Limb (tissue), 2 donors: ENCODE results near the gene NELL1.

ENCODE experiments used
- DNase-seq, 2 donors: peaks; one replicate each; pipeline ENCODE4 v3.0.0-alpha.2; 2016; ENCODE audit errors: extremely low spot score in 2 of 2

The NELL1 gene

DNA sequence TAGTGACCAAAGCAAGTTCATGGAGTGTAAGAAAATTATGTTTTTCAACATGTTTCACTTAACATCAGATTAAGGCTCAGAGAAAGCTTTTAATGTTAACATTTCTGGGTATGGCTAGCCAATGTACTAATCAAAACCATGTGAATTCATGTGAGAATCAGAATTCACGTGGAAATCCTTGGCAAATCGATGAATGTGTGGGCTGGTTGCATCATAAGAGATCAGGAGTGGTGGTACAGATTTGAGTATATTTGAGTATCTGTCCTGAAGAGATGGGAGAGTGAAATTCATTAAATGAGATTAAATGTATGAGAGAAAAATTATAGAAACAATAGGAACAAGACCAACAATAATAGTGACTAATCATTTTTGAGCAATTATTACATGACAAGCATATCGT is 884.9 kb downstream of the NELL1 start:
- no peak for DNase-seq

DNA sequence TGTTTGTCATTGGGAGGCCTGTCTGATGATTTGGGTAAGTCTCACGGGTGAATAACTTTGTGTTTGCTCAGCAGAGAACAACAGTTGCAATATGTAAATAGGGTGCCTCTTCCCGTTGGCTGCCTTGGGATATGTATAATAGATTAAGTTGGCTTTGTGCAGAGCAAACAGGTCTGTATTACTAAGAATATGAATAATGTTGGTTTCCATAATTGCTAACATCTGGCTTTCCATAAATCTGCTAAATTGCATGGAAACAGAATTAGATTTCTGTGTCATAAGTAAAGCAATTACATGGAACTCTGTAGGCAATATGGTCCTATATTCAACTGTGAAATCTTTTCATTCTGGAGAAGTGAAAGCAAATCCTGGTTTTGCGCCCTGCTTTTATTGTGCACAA is 887.5 kb downstream of the NELL1 start:
- DNase-seq, result peak in 1 of 2 donors; percentile 31

DNA sequence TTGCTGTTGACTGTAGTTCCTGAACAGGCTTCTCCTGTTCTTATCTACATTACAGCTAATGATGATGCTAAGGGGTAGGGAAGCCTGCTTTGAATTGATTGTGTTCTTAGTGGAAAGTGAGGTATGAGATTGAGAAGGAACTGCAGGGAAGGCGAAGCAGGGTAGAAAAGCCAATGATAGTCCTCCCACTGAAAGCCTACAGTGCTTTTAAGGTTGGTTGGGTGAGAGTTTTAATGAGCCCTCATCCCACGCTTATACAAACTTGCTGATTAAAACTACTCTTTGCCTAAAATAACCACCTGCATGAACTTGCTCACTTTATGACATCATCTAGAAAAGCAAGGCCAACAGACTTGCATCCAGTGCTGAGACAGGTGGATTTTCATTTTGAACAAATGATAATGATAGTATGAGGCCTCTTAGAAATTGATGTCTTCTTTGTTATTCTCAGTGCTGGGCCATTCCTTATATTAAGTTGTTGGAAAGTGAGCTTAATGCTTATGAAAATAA is 891.1 kb downstream of the NELL1 start:
- DNase-seq, result no peak

DNA sequence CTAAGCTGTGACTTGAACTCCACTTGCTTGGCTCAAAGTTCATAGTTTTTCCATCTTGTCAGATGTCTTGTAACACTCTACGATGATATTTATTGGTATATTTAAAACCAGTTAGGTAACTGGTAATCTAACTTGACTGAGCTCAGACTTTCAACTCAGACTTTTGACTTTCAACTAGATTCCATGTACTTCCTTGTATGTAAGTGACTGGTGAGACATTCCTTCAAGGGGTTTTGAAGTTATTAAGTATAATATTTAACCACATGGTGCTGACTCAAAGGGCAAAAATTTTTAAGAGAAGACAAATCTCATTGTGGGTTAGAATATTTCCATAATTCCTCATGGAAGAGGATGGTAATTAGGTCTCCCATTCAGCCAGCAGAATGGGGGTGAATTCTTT is 892.2 kb downstream of the NELL1 start:
- DNase-seq, result no peak

DNA sequence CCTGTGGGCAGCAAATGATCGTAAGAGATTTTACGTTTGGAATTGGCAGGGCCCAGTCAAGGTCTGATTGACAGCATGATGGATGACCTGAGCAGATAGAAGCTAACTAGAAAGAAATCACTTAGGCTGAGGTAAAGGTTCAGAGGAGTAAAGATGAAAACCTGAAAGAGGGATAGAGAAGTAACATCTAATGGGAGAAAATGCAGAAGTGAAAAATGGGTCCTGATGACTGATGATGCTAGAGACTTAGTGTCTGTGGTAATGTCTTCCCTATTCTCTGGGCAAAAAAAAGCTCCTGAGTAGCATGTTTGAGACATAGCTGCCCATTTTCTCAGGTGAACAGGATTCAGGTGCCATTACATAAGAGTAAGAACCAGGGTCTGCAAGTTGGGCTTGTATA is 894.7 kb downstream of the NELL1 start:
- DNase-seq, result no peak

DNA sequence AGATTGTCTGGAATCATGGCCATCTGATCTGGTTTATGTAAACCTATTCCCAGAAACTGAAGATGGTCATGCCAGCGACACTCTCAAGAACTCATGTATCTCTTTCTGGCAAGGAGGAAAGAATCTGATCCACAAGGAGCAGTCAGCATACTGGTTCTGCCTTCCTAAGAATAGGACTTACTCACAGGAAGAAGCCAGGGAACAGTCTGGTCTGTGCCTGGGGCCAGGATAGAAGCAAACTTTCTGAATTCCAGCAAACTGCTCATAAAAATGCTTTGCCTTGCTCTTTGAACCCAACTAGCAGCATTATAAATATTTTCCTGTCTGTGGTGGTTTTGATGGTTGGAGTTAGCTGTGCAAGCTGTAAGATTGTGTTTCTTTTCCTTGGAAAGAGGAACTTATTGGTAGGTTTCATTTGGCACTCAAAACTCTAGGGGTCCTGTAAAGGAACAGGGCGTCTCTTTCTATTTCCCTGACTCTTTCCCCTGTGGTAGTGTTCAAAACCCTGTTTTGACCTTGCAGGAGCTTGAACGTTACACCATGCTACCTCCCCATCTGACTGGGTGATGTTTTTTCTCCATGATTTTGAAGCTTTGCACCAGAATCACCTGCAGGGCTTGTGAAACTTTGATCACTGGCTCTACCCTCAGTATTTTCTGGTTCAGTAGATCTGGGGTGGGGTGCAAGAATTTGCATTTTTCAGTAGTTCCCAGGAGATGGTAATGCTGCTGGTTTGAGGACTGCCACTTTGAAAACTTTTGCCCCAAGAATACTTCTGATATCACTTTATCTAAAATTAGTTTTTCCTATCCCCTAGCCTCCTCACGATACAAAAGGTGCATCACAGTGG is 895.7 kb downstream of the NELL1 start:
- DNase-seq, result no peak

DNA sequence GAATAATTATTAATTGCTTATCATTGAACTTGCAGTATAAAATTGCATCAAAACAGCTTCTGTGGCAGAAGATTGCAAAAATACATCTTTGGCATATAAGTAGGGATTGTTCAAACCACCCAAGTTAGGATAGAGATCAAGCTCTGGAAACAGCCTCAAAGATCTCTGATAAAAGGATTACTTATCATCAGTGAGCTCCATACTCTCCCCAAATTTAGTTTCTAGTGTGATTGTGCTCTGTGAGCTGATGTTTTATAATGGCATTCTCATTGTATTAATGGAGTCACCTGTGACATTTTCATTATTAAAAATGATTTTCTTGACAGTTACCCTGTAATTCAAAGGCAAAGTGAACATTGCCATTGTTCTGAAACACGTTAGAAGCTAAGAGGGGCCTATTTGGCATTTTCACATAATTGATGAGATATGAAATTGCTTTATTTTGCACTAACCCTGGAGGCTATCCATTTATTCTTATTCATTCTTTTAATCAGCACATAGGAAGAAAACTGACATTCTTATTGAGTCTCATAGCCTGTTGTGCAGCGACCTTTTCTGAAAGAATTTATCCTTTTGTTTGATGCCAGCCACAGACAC is 897.2 kb downstream of the NELL1 start:
- DNase-seq, result no peak

DNA sequence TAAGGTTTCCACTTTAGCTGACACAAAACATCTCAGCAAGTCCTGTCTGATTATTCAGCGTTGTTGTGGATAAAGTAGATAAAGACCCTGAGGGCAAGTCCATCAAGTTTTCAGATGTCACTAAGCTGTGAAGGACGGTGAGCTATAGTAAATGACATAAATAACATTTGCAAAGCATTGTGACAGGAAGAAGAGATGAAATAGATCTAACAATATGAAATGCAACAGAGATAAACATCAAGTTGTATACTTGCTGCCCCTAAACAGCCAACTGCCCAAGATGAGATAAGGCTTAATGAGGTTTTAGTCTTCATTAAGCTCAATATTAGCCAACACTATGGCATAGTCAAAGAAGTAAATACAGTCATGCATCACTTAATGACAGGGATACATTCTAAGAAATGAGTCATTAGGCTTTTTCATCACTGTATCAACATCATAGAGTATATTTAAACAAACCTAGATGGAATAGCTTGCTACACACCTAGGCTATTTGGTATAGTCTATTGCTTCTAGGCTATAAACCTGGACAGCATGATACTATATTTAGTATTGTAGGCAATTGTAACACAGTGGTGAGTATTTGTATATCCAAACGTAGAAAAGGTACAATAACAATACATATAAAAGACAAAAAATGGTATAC is 898.4 kb downstream of the NELL1 start:
- no peak for DNase-seq

DNA sequence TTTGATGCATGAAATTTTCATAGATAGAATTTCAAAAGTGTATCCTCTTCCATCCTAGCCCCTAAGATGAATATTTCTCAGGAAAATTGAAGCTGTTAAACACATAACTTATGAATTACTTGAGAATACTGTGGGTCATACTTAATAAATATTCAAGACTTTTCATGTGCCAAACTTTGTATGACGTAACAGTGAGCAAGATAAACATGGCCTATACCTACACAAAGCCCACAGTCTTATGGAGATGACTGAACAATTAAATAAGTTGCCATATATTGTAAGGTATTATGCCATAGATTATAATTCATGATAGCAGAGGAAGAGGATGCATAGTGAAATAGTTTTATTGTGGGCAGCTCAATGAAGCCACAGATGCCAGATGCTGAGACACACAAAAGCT is 902.8 kb downstream of the NELL1 start:
- no peak for DNase-seq

DNA sequence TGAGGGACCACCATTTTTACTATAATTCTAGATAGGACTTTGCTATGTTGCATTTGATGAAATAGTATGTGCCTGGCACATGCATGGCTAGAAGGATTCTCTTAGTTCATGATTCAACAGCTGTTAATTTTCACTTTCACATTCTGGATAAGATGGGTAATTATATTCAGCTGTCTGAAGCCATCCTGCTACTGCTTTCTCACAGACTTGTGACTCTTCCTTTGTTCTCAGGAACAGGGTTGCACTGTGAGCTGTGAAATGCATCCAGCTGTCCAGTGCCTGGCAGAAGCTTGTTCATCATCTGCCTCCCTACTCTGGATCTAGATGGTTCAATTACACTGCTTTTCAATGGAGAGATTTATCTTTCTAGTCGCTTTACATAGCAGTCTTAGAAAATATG is 913.4 kb downstream of the NELL1 start:
- peak in 1 of 2 donors; percentile 21 for DNase-seq

DNA sequence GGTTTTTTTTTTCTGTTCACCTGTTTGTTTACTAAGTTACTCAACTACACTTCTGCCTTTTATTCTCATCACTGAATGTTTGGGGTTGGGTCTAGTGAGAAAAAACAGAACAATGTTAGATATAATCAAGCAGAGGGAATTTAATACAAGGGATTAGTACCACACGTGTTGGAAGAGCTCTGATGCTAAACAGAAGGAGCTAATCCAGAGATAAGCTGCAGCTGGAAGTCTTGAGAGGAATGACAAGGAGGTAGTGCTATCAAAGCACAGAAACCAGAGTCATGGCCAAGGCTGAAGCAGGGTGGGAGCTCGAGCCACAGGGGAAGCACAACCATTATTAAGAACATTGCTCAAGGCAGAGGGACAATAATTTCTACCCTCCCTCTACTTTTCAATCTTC is 919.4 kb downstream of the NELL1 start:
- no peak for DNase-seq

DNA sequence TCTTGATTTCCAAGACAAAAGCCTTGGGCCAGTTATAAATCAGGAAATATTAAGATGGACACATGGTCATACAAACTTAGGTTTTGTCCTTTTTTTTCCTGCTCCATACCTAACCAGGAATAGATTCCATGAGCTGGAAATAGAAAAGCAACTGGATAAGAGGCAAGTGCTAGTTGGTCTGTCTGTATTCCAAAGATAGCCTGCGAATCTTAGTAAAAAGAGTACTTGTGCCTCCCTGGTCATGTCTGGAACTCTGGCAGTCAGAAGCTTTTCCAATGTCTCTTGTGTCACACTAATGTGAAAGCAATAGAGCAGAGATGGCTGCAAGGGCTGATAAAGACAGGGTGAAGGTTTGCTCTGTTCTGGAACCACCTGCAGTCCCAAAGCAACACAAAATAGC is 933.3 kb downstream of the NELL1 start:
- peak in 1 of 2 donors; percentile 8 for DNase-seq

DNA sequence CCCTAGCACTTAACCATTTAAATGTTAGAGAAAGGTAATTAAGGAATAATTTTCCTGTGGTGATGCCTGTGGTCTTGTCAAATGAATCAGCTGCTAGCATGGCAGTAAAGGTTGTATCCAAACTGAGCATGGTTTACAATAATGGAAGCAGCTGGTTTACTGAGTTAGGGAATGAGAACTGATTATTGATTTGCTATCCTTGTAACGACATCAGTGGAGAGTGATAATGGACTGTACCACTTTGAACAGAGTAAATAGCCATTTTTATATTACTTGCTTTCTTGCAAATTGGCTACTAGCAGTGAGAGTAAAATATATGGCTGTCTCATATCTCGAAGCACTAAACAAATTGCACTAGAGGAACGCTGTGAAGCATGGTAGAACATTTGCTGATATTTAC is 934.5 kb downstream of the NELL1 start:
- no peak for DNase-seq

DNA sequence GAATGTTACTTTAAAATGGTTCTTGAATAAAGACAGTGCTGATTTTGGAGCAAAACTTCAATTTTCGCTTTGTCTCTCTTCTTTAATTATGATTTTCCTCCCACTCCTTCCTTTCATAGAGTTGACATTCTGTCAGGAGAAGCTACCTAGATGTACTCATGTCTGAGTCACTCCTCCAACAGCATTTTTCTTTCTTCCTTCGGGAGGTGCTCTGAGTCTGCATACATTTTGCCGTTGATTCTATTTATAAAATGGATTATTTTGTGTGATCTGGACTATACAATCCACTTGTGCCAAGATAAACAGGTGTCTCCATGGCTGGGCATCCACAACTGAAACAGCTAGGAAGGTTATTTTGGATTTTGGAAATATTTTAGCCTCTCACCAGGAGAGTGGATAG is 935.2 kb downstream of the NELL1 start:
- DNase-seq, result no peak

DNA sequence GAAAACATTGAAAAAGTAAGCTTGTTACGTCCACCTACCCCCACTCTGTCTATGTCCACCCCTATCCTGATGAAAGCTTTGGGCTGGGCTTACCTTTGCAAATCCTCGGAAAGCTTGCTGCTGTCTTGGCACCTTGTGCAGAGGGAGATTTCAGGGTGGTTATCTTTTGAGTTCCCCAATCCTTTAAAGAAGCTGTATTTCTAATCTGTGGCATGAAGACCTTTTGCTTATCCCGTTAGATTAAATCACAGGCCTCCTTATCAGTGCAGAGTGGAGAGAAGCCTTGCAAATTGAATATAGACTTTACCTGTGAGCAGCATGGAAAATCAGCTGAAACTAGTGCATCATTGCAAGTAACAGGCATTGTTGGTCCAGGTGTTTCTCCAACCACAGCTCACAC is 942.9 kb downstream of the NELL1 start:
- no peak for DNase-seq

DNA sequence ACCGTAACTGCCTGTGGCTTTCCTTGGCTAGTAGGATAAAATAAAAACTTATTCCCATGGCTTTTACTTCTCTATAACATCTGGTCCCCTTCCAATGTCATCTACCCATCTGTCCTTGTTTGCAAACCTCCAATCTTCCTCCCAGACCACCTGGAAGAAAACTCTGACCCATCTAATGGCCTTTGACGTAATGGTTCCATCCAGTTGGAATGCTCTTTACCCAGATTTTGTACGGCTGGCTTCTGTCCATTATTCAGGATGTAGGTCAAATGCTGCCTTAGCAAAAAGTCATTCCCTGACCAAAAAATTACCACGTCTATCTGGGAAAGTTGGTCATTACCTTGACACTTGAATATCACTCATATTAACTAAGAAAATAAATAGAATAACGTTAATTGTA is 945.6 kb downstream of the NELL1 start:
- DNase-seq, result no peak

DNA sequence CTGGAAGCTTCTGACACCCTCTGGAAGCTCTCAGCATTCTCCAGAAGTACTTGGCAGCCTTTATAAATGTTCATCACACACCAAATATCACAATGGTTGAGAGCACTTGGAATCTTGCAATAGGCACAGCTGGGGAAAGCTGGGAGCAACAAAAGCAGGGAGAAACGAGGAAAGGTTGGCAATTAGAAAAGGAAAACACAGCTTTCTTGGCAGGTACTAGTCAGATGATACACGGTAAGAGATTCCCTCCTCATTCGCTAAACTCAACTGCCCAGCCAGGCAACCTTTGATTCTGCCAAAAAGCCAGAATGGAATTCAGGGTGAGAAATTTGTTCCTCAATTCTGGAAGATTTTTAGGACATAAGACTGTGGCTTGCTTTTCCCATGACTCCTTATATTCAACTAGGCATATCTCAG is 946.6 kb downstream of the NELL1 start:
- no peak for DNase-seq

DNA sequence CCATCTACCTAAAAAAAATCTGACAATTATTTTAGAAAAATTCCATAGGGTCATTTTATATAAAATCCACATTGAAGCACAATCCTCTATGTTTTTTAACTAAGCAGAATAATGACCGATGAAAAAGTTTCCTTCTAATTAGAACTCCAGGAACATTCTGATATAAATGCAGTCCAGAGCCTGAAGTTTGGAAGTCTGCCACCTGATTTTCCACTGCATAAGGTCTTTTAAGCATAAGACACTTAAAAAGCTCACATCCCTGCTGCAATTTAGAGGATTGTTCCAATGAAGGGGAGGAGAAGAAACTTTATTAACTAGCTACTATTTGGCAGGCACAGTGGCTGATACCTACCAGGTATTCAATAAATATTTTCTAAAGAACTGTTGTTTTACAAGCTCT is 953.2 kb downstream of the NELL1 start:
- no peak for DNase-seq

DNA sequence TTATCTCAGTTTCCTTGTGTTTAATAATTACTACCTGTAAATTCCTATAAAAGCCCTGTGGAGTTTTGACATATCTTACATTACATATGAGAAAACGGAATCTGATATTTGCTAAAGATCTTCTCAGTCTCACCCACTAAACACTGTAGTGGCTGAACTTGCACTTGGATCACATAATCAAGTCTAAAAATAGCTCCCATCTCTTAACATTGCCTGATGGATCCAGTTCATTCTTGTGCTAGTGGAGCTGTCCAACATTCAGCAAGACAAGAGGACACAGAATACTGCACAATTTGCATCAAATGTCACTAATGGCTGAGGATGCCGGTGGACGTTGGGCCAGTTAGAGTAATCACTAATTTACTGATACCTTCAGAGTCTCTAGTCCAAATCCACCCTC is 953.6 kb downstream of the NELL1 start:
- peak in 1 of 2 donors; percentile 48 for DNase-seq
